Tibial nerve (tissue), 4 donors: Measurements from ENCODE around the gene TSPAN17. TPM values are rescaled to one million over a fixed set of nuclear protein-coding genes. Genes with fewer than 3 reads are reported as not detected.

Experiments used
- DNase-seq, 2 donors: peaks; one replicate each; pipeline ENCODE4 v3.0.0-alpha.2; 2019; ENCODE audit warnings: low spot score in 2 of 2
- H3K27ac ChIP-seq, 4 donors: fragments of 200-600 bp; sonication (generic) in 3 of 4; one replicate each; pipeline ENCODE4 v1.5.1; 2017 to 2019; ENCODE audit warnings: mild to moderate bottlenecking in 1 of 4
- H3K27me3 ChIP-seq, 2 donors: fragments of 200-600 bp; sonication (generic) in 1 of 2; one replicate each; pipeline versions ENCODE4 v1.5.1 to v1.6.0; 2017 to 2019
- H3K36me3 ChIP-seq, 3 donors: fragments of 200-600 bp; sonication (generic); one replicate each; pipeline ENCODE4 v1.5.1; 2018 to 2019
- H3K4me1 ChIP-seq, 4 donors: fragments of 200-600 bp; sonication (generic) in 3 of 4; one replicate each; pipeline ENCODE4 v1.5.1; 2017 to 2019
- H3K4me3 ChIP-seq, 4 donors: fragments of 200-600 bp; sonication (generic) in 3 of 4; one replicate each; pipeline ENCODE4 v1.5.1; 2017 to 2019; ENCODE audit warnings: mild to moderate bottlenecking in 1 of 4, moderate library complexity in 1 of 4
- H3K9me3 ChIP-seq, 4 donors: fragments of 200-600 bp; sonication (generic) in 3 of 4; one replicate each; pipeline ENCODE4 v1.5.1; 2017 to 2019
- CTCF ChIP-seq, 5 experiments: fragments of 200-600 bp in 3 of 5; fragments of 450-650 bp in 2 of 5; sonication (generic) in 3 of 5; IDR thresholded peaks; one replicate each; pipeline ENCODE4 v1.5.1; 2016 to 2019; ENCODE audit warnings: antibody characterized with exemption in 5 of 5, mild to moderate bottlenecking in 3 of 5, moderate library complexity in 2 of 5
- EP300 ChIP-seq, 2 donors: sonication (generic); formaldehyde crosslinking; IDR thresholded peaks; one replicate each; pipeline ENCODE4 v1.6.1; 2017; ENCODE audit warnings: antibody characterized with exemption in 2 of 2, mild to moderate bottlenecking in 1 of 2
- POLR2A ChIP-seq, 2 donors: fragments of 450-650 bp; IDR thresholded peaks; one replicate each; pipeline ENCODE4 v1.6.1; 2017; ENCODE audit warnings: antibody characterized with exemption in 2 of 2, mild to moderate bottlenecking in 2 of 2, moderate library complexity in 2 of 2
- WGBS, 2 donors: methylation state at CpG; one replicate each; pipeline ENCODE4 v1.1.5; 2018; 5-methylcytosine and 5-hydroxymethylcytosine counted together
- total RNA-seq, 4 donors: library from RNA; depleted of rRNA; stranded (reverse); fragments of >200 nt; gene quantifications; one replicate each; pipeline ENCODE4 v1.1.0, GENCODE V29; 2016

Gene TSPAN17
- total RNA-seq, 4 donors from 2014 or later: 11.0 to 25.8 (median 14.3) TPM

DNA sequence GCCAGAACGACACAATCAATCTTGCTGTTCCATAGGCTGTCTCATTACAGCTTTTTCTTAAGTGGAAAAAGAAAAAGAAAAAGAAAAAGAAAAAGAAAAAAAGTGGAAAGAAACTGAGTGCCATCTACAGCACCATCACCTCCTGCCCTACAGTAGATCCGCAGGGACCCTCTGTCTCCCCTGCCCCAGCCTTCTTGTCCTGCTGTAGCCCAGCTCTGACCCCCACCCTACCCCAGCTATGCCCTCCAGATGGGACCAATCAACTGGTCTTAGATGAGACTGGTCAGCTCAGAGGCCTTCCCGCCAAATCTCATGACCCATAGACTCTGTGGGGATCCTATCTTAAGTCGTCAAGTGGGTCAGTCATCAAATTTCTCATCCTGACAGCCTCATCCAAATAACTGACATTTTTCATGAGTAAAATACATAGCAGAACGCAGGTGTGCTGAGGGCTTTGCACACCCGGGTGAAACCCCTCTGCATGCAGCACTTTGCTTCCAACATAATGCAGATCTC lies 34.8 kb downstream of the TSPAN17 start:
- Histone ChIP-seq H3K27me3 (peaks cover 0 to 45% of the 10 kb centered on the region in 2 donors), H3K9me3 (peaks cover 0 to 24% (median 4%) of the 10 kb centered on the region in 4 donors), H3K4me3 (no peak overlapping the region), H3K4me1 (peaks cover 0 to 9% (median 0%) of the 10 kb centered on the region in 4 donors), H3K27ac (no peak overlapping the region), H3K36me3 (no peaks in the 10 kb centered on the region)
- DNase-seq: no peak
- 70 to 75% methylated on average over 6 of the region's 6 CpGs for WGBS, 2 donors
- TF ChIP-seq POLR2A (IDR thresholded peaks at IDR 0.05) (no peak), EP300 (IDR thresholded peaks at IDR 0.05) (no peak), CTCF (IDR thresholded peaks at IDR 0.05) (no peak)

- no peak for DNase-seq
- no peak overlapping the region for H3K27ac ChIP-seq
- peaks cover 0 to 5% (median 0%) of the 10 kb centered on the region in 4 donors for H3K4me1 ChIP-seq
- no peak for TF ChIP-seq CTCF (IDR thresholded peaks at IDR 0.05)
- no peak for TF ChIP-seq POLR2A (IDR thresholded peaks at IDR 0.05)
- TF ChIP-seq EP300 (IDR thresholded peaks at IDR 0.05): no peak
- H3K4me3 ChIP-seq: no peak overlapping the region
- H3K9me3 ChIP-seq: peaks cover 0 to 46% (median 4%) of the 10 kb centered on the region in 4 donors
- no peaks in the 10 kb centered on the region for H3K36me3 ChIP-seq
- peaks cover 0 to 26% of the 10 kb centered on the region in 2 donors for H3K27me3 ChIP-seq
Observed at GRCh38 chr5:176685010-176685409, 37.7 kb downstream of the TSPAN17 start.

GRCh38 chr5:176687247-176687646 lies 40.0 kb downstream of the TSPAN17 start:
- DNase-seq: no peak
- Histone ChIP-seq H3K4me1 (no peaks in the 10 kb centered on the region), H3K27me3 (peaks cover 0 to 18% of the 10 kb centered on the region in 2 donors), H3K36me3 (no peaks in the 10 kb centered on the region), H3K9me3 (peaks cover 0 to 49% (median 4%) of the 10 kb centered on the region in 4 donors), H3K27ac (no peak overlapping the region), H3K4me3 (no peak overlapping the region)
- TF ChIP-seq POLR2A (IDR thresholded peaks at IDR 0.05): no peak
- no peak for TF ChIP-seq EP300 (IDR thresholded peaks at IDR 0.05)
- no peak for TF ChIP-seq CTCF (IDR thresholded peaks at IDR 0.05)
- 88 to 91% methylated on average over 10 of the region's 10 CpGs for WGBS, 2 donors

- no peaks in the 10 kb centered on the region for H3K4me1 ChIP-seq
- no peak overlapping the region for H3K27ac ChIP-seq
- H3K9me3 ChIP-seq: peaks cover 0 to 49% (median 4%) of the 10 kb centered on the region in 4 donors
- no peaks in the 10 kb centered on the region for H3K36me3 ChIP-seq
- peaks cover 0 to 19% of the 10 kb centered on the region in 2 donors for H3K27me3 ChIP-seq
- TF ChIP-seq CTCF (IDR thresholded peaks at IDR 0.05) (no peak), POLR2A (IDR thresholded peaks at IDR 0.05) (no peak), EP300 (IDR thresholded peaks at IDR 0.05) (no peak)
- WGBS, 2 donors: 96 to 98% methylated on average over 5 of the region's 5 CpGs
- DNase-seq: no peak
- no peak overlapping the region for H3K4me3 ChIP-seq
Observed at GRCh38 chr5:176687881-176688280, 40.6 kb downstream of the TSPAN17 start.

- Histone ChIP-seq H3K4me1 (no peaks in the 10 kb centered on the region), H3K4me3 (no peak overlapping the region), H3K27ac (no peak overlapping the region), H3K36me3 (no peaks in the 10 kb centered on the region), H3K9me3 (peaks cover 0 to 29% (median 0%) of the 10 kb centered on the region in 4 donors), H3K27me3 (peaks cover 0 to 47% of the 10 kb centered on the region in 2 donors)
- WGBS, 2 donors: 79 to 84% methylated on average over 7 of the region's 7 CpGs
- DNase-seq: no peak
- TF ChIP-seq POLR2A (IDR thresholded peaks at IDR 0.05) (no peak), EP300 (IDR thresholded peaks at IDR 0.05) (no peak), CTCF (IDR thresholded peaks at IDR 0.05) (no peak)
Observed at GRCh38 chr5:176690911-176691310, 43.6 kb downstream of the TSPAN17 start.
